ENCODE data around the gene ADIPOR2. TPM values are rescaled to one million over a fixed set of nuclear protein-coding genes. Genes with fewer than 3 reads are reported as not detected.

The ADIPOR2 gene
- total RNA-seq, 1 experiment from 2014 or later = 45.3 TPM

DNA sequence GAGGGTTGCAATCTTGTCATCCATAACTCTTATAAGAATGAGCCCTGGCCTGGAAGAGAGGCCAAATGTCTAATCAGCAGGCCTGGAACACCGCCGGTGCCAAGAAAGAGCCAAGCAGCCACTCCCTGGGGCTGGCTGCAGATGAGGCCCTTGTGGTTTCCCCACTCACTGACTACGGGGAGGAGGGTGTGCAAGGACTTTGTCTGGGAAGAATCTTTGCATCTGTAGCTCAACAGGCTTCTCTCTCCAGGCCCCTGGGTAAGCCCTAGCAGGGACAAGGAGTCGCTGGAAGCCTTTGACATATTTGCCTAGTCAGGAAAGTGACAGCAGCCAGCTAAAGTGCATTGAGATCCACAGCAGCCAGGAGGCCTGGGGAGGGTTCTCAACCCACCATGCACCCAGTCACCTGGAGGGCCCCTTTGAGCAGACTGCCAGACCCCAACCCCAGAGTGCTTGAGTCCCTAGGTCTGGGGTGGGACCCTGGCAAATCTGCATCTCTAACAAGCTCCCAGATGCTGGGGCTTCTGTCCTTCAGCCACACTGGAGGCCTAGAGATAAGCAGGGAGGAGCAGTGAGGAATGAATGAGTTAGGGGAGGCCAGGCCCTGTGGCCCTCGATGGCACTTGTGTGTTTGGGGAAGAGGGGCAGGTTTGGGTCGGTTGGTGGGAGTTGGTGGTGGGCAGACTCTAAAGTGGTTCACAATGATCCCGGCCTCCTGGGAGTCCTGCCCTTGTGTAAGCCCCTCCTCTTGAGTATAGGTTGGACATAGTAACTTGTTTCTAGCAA is 115.6 kb downstream of the ADIPOR2 start:
- Histone ChIP-seq H4K8ac (replicated peaks; ENCODE audit: insufficient read length, low read depth, low read length) (no peak overlapping the region), H3T11ph (ENCODE audit: low read length) (no peak overlapping the region), H2BK5ac (ENCODE audit: insufficient read length, low read length) (no peak overlapping the region), H4K20me1 (ENCODE audit: control insufficient read depth, insufficient read depth, insufficient read length) (no peaks in the 10 kb centered on the region), H2BK20ac (ENCODE audit: low read depth, low read length, poor library complexity, severe bottlenecking) (no peak overlapping the region), H4K91ac (ENCODE audit: insufficient read length, low read depth, low read length) (no peak overlapping the region), H2AK5ac (ENCODE audit: insufficient read length, low read length) (no peak overlapping the region), H3K4ac (ENCODE audit: low read depth, low read length) (no peak overlapping the region), H3K27ac (ENCODE audit: insufficient read length, low read depth, low read length) (no peak overlapping the region), H3K4me1 (ENCODE audit: insufficient read depth, low read length) (no peaks in the 10 kb centered on the region), H2BK120ac (ENCODE audit: low read depth, low read length, poor library complexity, severe bottlenecking) (no peak overlapping the region), H3K18ac (ENCODE audit: insufficient read length, low read depth, low read length) (no peak overlapping the region), H3K79me1 (ENCODE audit: insufficient read depth, low read depth, low read length, poor library complexity, severe bottlenecking) (no peaks in the 10 kb centered on the region), H2AFZ (ENCODE audit: low read length) (no peak overlapping the region), H3K9ac (ENCODE audit: extremely low read depth, insufficient read length, low read length) (no peak overlapping the region), H3K23me2 (ENCODE audit: insufficient read length, low read depth, low read length, poor library complexity, severe bottlenecking) (no peaks in the 10 kb centered on the region), H3K4me2 (ENCODE audit: insufficient read depth, insufficient read length, low read length) (no peak overlapping the region), H3K9me3 (ENCODE audit: control insufficient read depth, low read depth, low read length) (no peaks in the 10 kb centered on the region), H3K14ac (ENCODE audit: insufficient read depth, low read length) (no peak overlapping the region; the same call in 1 of the 2 replicates), H2BK15ac (ENCODE audit: low read depth, low read length) (no peak overlapping the region), H3K56ac (ENCODE audit: insufficient read length, low read depth, low read length) (no peak overlapping the region), H3K79me2 (ENCODE audit: insufficient read depth, low read length) (no peaks in the 10 kb centered on the region), H4K5ac (ENCODE audit: insufficient read length, low read depth, low read length) (no peak overlapping the region), H2BK12ac (ENCODE audit: insufficient read length, low read depth, low read length) (no peak overlapping the region), H3K23ac (ENCODE audit: insufficient read length, low read depth, low read length) (no peak overlapping the region), H3K27me3 (ENCODE audit: insufficient read depth, low read length) (0 out of 2 replicates have a peak, but pooled peaks cover 2% of the 10 kb centered on the region)
- TF ChIP-seq, protein P1, sequence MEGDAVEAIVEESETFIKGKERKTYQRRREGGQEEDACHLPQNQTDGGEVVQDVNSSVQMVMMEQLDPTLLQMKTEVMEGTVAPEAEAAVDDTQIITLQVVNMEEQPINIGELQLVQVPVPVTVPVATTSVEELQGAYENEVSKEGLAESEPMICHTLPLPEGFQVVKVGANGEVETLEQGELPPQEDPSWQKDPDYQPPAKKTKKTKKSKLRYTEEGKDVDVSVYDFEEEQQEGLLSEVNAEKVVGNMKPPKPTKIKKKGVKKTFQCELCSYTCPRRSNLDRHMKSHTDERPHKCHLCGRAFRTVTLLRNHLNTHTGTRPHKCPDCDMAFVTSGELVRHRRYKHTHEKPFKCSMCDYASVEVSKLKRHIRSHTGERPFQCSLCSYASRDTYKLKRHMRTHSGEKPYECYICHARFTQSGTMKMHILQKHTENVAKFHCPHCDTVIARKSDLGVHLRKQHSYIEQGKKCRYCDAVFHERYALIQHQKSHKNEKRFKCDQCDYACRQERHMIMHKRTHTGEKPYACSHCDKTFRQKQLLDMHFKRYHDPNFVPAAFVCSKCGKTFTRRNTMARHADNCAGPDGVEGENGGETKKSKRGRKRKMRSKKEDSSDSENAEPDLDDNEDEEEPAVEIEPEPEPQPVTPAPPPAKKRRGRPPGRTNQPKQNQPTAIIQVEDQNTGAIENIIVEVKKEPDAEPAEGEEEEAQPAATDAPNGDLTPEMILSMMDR (conservative IDR thresholded peaks at IDR 0.05) = no peak
- Mint-ChIP-seq H3K4me1 (peaks cover 0 to 6% of the 10 kb centered on the region in 2 experiments; a peak in 2 of 4 replicates), H3K27me3 (ENCODE audit: low read depth) (no peaks in the 10 kb centered on the region; the same call in 1 of the 2 replicates), H3K4me3 (no peak overlapping the region), H3K9me3 (no peaks in the 10 kb centered on the region; a peak in 1 of 5 replicates), H3K27ac (no peak overlapping the region), H3K36me3 (ENCODE audit: insufficient read depth in 1 of 3, low read depth in 3 of 3) (no peaks in the 10 kb centered on the region)
- DNase-seq = no peak
- no CpG with 5 or more reads among the region's 7 CpGs for WGBS (ENCODE audit: extremely low coverage, insufficient read length, low lambda C conversion rate)
